ENCODE results near the gene MEIS1.

The MEIS1 gene

DNA sequence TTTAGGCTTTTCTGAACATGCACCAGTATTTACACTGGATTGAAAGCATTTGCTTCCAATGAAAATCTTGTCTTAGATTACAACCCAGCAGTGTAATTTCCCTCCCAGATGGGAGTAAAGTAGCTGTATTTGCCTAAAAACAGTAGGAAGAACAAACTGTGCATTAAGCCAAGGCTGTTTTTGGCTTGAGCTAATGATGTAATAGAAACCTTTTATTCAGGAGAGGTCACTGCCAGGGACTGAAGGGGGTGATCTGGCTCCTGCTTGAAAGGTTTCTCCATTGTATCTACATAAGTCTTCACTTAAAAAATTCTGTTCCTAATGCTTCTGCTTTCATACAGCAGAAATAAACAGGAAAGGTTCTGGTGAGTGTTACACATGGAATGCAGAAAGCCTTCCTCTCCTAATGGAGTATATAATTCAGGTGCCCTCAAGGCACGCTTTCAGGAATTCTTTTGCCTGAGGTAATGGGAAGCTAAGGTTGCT lies 74.4 kb downstream of the MEIS1 start:
- TF ChIP-seq, protein P1, sequence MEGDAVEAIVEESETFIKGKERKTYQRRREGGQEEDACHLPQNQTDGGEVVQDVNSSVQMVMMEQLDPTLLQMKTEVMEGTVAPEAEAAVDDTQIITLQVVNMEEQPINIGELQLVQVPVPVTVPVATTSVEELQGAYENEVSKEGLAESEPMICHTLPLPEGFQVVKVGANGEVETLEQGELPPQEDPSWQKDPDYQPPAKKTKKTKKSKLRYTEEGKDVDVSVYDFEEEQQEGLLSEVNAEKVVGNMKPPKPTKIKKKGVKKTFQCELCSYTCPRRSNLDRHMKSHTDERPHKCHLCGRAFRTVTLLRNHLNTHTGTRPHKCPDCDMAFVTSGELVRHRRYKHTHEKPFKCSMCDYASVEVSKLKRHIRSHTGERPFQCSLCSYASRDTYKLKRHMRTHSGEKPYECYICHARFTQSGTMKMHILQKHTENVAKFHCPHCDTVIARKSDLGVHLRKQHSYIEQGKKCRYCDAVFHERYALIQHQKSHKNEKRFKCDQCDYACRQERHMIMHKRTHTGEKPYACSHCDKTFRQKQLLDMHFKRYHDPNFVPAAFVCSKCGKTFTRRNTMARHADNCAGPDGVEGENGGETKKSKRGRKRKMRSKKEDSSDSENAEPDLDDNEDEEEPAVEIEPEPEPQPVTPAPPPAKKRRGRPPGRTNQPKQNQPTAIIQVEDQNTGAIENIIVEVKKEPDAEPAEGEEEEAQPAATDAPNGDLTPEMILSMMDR (IDR thresholded peaks at IDR 0.05; ENCODE audit: low read depth, low read length) = no peak
- no peak for TF ChIP-seq EZH2phosphoT487 (IDR thresholded peaks at IDR 0.05; ENCODE audit: low read depth)
- Histone ChIP-seq H3K36me3 (replicated peaks; ENCODE audit: low read depth, low read length) (no peaks in the 10 kb centered on the region), H3K9ac (ENCODE audit: low read length) (no peak overlapping the region), H3K27me3 (ENCODE audit: low read depth, low read length) (no peaks in the 10 kb centered on the region), H2AFZ (ENCODE audit: low read depth, low read length) (no peak overlapping the region), H4K20me1 (ENCODE audit: insufficient read depth, low read length) (no peaks in the 10 kb centered on the region), H3K9me3 (ENCODE audit: insufficient read depth, low read length) (no peaks in the 10 kb centered on the region), H3K4me3 (ENCODE audit: low read length) (no peak overlapping the region), H3K27ac (ENCODE audit: low read length) (no peak overlapping the region), H3K4me1 (ENCODE audit: low read length) (no peaks in the 10 kb centered on the region), H3K79me2 (ENCODE audit: low read length) (no peaks in the 10 kb centered on the region), H3K4me2 (ENCODE audit: low read length) (no peak overlapping the region)

DNA sequence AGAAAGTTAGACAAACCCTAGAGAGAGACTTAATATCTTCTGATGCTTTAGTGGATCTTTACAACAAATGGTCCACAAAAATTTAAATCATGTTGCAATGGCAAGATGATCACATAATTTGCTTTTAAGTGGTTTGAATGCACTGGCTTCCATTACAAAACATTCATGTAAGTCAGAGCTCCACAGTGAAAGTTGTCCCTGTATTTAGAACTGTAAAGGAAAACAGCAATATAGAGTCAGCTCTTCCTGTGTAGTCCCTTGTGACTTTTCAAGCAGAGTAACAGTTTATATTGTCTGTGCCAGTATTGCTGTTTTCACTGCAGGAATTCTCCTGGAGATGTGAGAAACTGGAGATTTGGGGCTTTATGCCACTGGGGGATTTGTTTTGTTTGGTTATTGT lies 77.7 kb downstream of the MEIS1 start:
- Histone ChIP-seq H3K27me3 (ENCODE audit: low read depth, low read length) (no peaks in the 10 kb centered on the region), H3K36me3 (replicated peaks; ENCODE audit: low read depth, low read length) (no peaks in the 10 kb centered on the region), H3K4me2 (ENCODE audit: low read length) (no peak overlapping the region), H2AFZ (ENCODE audit: low read depth, low read length) (no peak overlapping the region), H3K4me1 (ENCODE audit: low read length) (no peaks in the 10 kb centered on the region), H3K27ac (ENCODE audit: low read length) (no peak overlapping the region), H3K9me3 (ENCODE audit: insufficient read depth, low read length) (no peaks in the 10 kb centered on the region), H3K79me2 (ENCODE audit: low read length) (no peaks in the 10 kb centered on the region), H3K9ac (ENCODE audit: low read length) (no peak overlapping the region), H3K4me3 (ENCODE audit: low read length) (no peak overlapping the region), H4K20me1 (ENCODE audit: insufficient read depth, low read length) (no peaks in the 10 kb centered on the region)
- TF ChIP-seq, protein P1 (IDR thresholded peaks at IDR 0.05; ENCODE audit: low read depth, low read length) = no peak
- TF ChIP-seq EZH2phosphoT487 (IDR thresholded peaks at IDR 0.05; ENCODE audit: low read depth) = no peak

DNA sequence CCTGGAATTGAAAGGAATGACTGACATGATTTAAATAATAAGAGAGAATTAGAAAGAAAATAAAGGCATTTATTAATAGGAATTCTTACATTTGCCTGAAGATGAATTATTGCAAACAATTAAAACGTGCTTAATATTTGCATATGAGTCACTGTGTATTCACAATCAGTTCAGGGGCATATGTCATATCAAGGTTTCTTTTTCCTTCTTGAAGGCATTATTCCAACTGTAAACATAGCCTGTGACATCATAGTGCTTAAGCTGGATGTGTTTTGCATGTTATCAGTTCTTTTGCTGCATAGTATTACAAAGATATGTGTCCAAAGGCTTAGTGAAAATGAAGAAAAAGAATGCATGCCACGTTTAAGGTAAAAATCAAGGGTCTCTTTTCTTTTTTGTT lies 80.8 kb downstream of the MEIS1 start:
- Histone ChIP-seq H3K4me3 (ENCODE audit: low read length) (no peak overlapping the region), H3K9ac (ENCODE audit: low read length) (no peak overlapping the region), H4K20me1 (ENCODE audit: insufficient read depth, low read length) (no peaks in the 10 kb centered on the region), H3K4me2 (ENCODE audit: low read length) (no peak overlapping the region), H3K79me2 (ENCODE audit: low read length) (no peaks in the 10 kb centered on the region), H3K9me3 (ENCODE audit: insufficient read depth, low read length) (no peaks in the 10 kb centered on the region), H3K4me1 (ENCODE audit: low read length) (no peaks in the 10 kb centered on the region), H3K27ac (ENCODE audit: low read length) (no peak overlapping the region), H3K36me3 (replicated peaks; ENCODE audit: low read depth, low read length) (no peaks in the 10 kb centered on the region), H2AFZ (ENCODE audit: low read depth, low read length) (no peak overlapping the region), H3K27me3 (ENCODE audit: low read depth, low read length) (no peaks in the 10 kb centered on the region)
- TF ChIP-seq, protein P1 (IDR thresholded peaks at IDR 0.05; ENCODE audit: low read depth, low read length) = no peak
- no peak for TF ChIP-seq EZH2phosphoT487 (IDR thresholded peaks at IDR 0.05; ENCODE audit: low read depth)

DNA sequence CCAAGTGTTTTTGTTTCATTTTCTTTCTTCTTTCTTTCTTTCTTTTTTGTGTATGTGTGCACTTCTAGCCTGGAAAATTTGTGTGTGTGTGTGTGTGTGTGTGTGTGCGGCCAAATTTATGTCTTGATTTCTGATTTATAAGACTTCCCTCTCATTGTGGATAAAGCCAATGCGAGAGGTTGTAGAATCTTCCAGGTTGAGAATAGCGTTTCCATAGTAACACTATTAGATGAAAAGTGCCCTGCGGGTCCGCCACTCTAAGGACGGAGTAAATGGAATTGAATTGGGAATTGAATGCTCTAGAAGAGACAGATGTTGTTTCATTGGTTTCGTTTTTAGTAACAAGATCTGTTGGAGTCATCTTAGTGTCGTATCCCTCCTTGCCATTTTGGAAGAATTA lies 81.6 kb downstream of the MEIS1 start:
- H3K36me3 ChIP-seq (replicated peaks; ENCODE audit: low read depth, low read length) = no peaks in the 10 kb centered on the region
- H3K9me3 ChIP-seq (ENCODE audit: insufficient read depth, low read length) = no peaks in the 10 kb centered on the region
- H3K4me1 ChIP-seq (ENCODE audit: low read length) = no peaks in the 10 kb centered on the region
- TF ChIP-seq EZH2phosphoT487 (IDR thresholded peaks at IDR 0.05; ENCODE audit: low read depth) = no peak
- TF ChIP-seq, protein P1 (IDR thresholded peaks at IDR 0.05; ENCODE audit: low read depth, low read length) = no peak
- no peaks in the 10 kb centered on the region for H3K27me3 ChIP-seq (ENCODE audit: low read depth, low read length)
- no peak overlapping the region for H3K4me3 ChIP-seq (ENCODE audit: low read length)
- H3K79me2 ChIP-seq (ENCODE audit: low read length) = no peaks in the 10 kb centered on the region
- H4K20me1 ChIP-seq (ENCODE audit: insufficient read depth, low read length) = no peaks in the 10 kb centered on the region
- no peak overlapping the region for H2AFZ ChIP-seq (ENCODE audit: low read depth, low read length)
- H3K4me2 ChIP-seq (ENCODE audit: low read length) = no peak overlapping the region
- H3K27ac ChIP-seq (ENCODE audit: low read length) = no peak overlapping the region
- no peak overlapping the region for H3K9ac ChIP-seq (ENCODE audit: low read length)

All from OCI-LY3 (cell line).